HG03039 (cell line): ENCODE measurements around the gene NEDD4L.
A peak's percentile ranks its signal among the peaks of the same experiment; 100 is the strongest.

Experiments used
- ATAC-seq: cut with Tn5 transposase; IDR thresholded peaks from one replicate; pipeline ENCODE4 v1.9.1; 2021; ENCODE audit warnings: mild to moderate bottlenecking, moderate library complexity; ENCODE audit not compliant: unreplicated experiment

The NEDD4L gene

GRCh38 chr18:58088691-58089065 lies 44.7 kb downstream of the NEDD4L start:
- ATAC-seq: no peak

- no peak for ATAC-seq
Observed at GRCh38 chr18:58091099-58091611, 47.1 kb downstream of the NEDD4L start.

- no peak for ATAC-seq
Observed at GRCh38 chr18:58093311-58093803, 49.3 kb downstream of the NEDD4L start.

GRCh38 chr18:58095222-58095621 lies 51.2 kb downstream of the NEDD4L start:
- no peak for ATAC-seq

GRCh38 chr18:58095655-58096054 lies 51.6 kb downstream of the NEDD4L start:
- ATAC-seq: no peak

- ATAC-seq: no peak
Observed at GRCh38 chr18:58096658-58097057, 52.6 kb downstream of the NEDD4L start.

- ATAC-seq: no peak
Observed at GRCh38 chr18:58097121-58097906, 53.3 kb downstream of the NEDD4L start.

GRCh38 chr18:58097907-58098166 lies 53.8 kb downstream of the NEDD4L start:
- ATAC-seq: no peak

- ATAC-seq: no peak
Observed at GRCh38 chr18:58098706-58099105, 54.7 kb downstream of the NEDD4L start.

GRCh38 chr18:58100154-58100553 lies 56.1 kb downstream of the NEDD4L start:
- ATAC-seq: no peak

GRCh38 chr18:58101291-58101794 lies 57.3 kb downstream of the NEDD4L start:
- peak; percentile 76 for ATAC-seq

- no peak for ATAC-seq
Observed at GRCh38 chr18:58102018-58102417, 58.0 kb downstream of the NEDD4L start.

GRCh38 chr18:58102875-58103274 lies 58.8 kb downstream of the NEDD4L start:
- ATAC-seq: no peak

- ATAC-seq: no peak
Observed at GRCh38 chr18:58103339-58103985, 59.4 kb downstream of the NEDD4L start.

GRCh38 chr18:58104096-58104495 lies 60.1 kb downstream of the NEDD4L start:
- no peak for ATAC-seq

GRCh38 chr18:58105206-58105887 lies 61.3 kb downstream of the NEDD4L start:
- ATAC-seq: no peak

- no peak for ATAC-seq
Observed at GRCh38 chr18:58105888-58106260, 61.8 kb downstream of the NEDD4L start.

- ATAC-seq: no peak
Observed at GRCh38 chr18:58106289-58107070, 62.5 kb downstream of the NEDD4L start.

GRCh38 chr18:58109256-58109655 lies 65.2 kb downstream of the NEDD4L start:
- no peak for ATAC-seq

- no peak for ATAC-seq
Observed at GRCh38 chr18:58110398-58110797, 66.4 kb downstream of the NEDD4L start.

- ATAC-seq: no peak
Observed at GRCh38 chr18:58112174-58112573, 68.1 kb downstream of the NEDD4L start.
